Measurements from ENCODE around the gene OLIG3. TPM values are rescaled to one million over a fixed set of nuclear protein-coding genes. Genes with fewer than 3 reads are reported as not detected.
A peak's percentile ranks its signal among the peaks of the same experiment; 100 is the strongest.

The OLIG3 gene
- total and polyA plus RNA-seq, 5 experiments from 2014 or later: not detected

DNA sequence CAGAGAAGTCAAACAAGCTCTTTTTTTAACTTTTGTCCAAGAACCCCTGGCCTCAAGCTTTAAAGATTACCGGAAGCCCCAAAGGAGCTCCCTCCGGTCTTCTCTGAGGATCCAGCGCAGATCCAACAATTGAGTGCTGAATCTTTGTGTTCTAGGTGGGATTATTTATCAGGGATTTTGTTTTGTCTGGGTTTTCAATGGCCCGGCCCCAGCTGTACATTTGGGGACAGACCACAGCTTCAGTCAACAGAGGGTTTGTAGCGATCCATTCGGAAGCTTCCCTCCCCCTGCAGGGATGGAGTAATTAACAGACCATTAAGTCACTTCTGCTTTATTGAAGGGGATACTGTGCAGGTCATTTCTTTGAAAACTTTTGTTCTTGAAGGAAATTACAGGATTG lies 7.8 kb downstream of the OLIG3 start:
- Mint-ChIP-seq H3K4me1 (peaks cover 5 to 29% (median 25%) of the 10 kb centered on the region in 4 donors), H3K36me3 (peaks cover 5 to 9% (median 5%) of the 10 kb centered on the region in 3 donors), H3K27ac (no peak overlapping the region), H3K9me3 (peaks cover 0 to 9% (median 0%) of the 10 kb centered on the region in 9 donors), H3K4me3 (peak overlapping the region in 1 of 10 donors; percentile 4), H3K27me3 (peaks cover 44 to 84% (median 70%) of the 10 kb centered on the region in 5 donors)
- ATAC-seq (no peak), DNase-seq (no peak)
- POLR2A ChIA-PET: no interaction called here

DNA sequence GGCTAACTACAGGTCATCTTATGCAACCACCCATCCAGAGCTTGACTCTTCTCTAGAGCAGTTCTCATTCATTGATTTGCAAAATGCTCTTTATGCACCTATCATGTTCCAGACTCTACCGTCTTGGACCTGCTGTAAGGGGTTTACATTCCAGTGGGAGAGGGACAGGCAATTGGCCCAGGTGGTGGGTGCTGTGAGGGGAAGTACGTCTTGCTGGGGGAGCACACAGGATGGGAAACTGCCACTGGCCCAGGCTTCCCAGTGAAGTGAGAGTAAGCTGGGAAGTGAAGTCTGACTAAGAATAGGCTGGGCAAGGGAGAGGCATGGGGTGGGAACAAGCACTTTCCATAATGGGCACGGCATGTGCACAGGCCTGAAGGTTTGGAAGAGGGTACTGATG lies 13.8 kb downstream of the OLIG3 start:
- DNase-seq (no peak), ATAC-seq (no peak)
- POLR2A ChIA-PET: no interaction called here
- peaks cover 0 to 3% (median 1%) of the 10 kb centered on the region in 3 donors for H3K36me3 Mint-ChIP-seq
- H3K27ac Mint-ChIP-seq: peak overlapping the region in 1 of 10 donors; percentile 19
- H3K9me3 Mint-ChIP-seq: peaks cover 0 to 6% (median 0%) of the 10 kb centered on the region in 9 donors
- no peaks in the 10 kb centered on the region for H3K4me1 Mint-ChIP-seq
- no peak overlapping the region for H3K4me3 Mint-ChIP-seq
- H3K27me3 Mint-ChIP-seq: peaks cover 20 to 46% (median 36%) of the 10 kb centered on the region in 5 donors

DNA sequence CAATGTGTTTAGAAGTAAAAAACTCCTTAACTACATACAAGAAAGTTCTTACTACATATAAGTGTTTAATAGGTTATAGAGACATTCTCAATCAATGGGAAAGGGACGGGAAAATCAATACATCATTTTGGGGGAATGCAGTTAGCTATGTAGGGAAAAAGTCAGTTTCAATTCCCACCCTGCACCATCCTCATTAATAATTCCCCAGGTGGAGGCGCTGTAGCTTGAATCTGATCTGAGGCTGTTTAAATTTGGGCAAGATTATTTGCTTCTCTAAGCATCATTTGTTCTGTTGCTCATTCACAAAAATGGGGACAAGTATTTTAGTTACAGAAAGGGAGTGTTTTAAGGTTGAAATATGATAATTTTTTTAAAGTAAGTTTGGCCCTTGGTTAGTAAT lies 19.1 kb downstream of the OLIG3 start:
- H3K9me3 Mint-ChIP-seq: no peaks in the 10 kb centered on the region
- H3K4me1 Mint-ChIP-seq: peaks cover 0 to 3% (median 0%) of the 10 kb centered on the region in 4 donors
- ATAC-seq (no peak), DNase-seq (no peak)
- no peak overlapping the region for H3K4me3 Mint-ChIP-seq
- POLR2A ChIA-PET: no interaction called here
- H3K36me3 Mint-ChIP-seq: no peaks in the 10 kb centered on the region
- peaks cover 3 to 45% (median 17%) of the 10 kb centered on the region in 5 donors for H3K27me3 Mint-ChIP-seq
- H3K27ac Mint-ChIP-seq: no peak overlapping the region

DNA sequence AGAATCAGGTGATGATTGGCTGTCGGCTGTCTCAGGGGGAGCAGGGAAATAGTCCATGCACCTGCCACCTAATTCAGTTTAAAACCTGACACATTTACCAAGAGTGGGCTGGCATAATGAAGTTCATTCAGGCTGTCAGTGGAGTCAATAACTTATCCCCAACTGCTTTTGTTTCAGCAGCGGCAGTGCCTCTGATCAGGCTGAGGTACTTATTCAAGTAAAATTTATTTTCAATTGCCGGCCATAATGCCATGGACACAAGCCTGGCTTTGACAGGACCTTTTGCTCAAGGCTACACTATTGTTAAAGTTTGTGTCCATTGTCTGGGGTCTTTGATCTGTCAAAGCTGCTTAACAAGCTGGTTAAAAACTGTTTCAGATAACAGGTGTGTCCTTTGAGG lies 20.6 kb downstream of the OLIG3 start:
- Mint-ChIP-seq H3K36me3 (no peaks in the 10 kb centered on the region), H3K4me3 (no peak overlapping the region), H3K4me1 (peaks cover 0 to 3% (median 0%) of the 10 kb centered on the region in 4 donors), H3K27me3 (peaks cover 3 to 42% (median 13%) of the 10 kb centered on the region in 5 donors), H3K27ac (no peak overlapping the region), H3K9me3 (no peaks in the 10 kb centered on the region)
- no peak for DNase-seq
- POLR2A ChIA-PET: no interaction called here
- no peak for ATAC-seq

DNA sequence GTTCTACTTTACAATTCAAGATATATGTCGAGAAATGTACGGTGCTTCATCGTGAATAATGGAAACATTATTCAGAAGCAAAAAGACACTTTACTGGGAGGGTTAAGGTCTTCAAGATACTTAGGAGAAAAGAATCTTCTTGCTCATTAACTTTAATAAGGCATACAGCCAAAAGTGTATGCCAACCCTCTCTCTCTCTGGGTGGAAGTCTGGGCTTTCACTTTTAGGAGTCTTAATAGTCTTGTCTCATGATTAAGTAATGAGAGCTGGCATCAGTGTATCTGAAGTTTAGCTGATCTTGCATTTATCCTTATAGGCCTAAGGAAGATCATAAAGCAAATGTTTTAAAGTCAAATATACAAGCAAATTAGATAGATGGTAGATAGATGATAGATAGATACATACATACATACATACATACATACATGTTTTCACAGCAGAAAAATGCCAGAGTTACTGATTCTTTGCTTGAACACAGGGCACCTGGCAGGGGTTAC lies 21.5 kb downstream of the OLIG3 start:
- Mint-ChIP-seq H3K4me1 (peaks cover 0 to 3% (median 0%) of the 10 kb centered on the region in 4 donors), H3K9me3 (no peaks in the 10 kb centered on the region), H3K27me3 (peaks cover 3 to 40% (median 13%) of the 10 kb centered on the region in 5 donors), H3K27ac (no peak overlapping the region), H3K4me3 (no peak overlapping the region), H3K36me3 (no peaks in the 10 kb centered on the region)
- DNase-seq (no peak), ATAC-seq (no peak)
- POLR2A ChIA-PET: no interaction called here

DNA sequence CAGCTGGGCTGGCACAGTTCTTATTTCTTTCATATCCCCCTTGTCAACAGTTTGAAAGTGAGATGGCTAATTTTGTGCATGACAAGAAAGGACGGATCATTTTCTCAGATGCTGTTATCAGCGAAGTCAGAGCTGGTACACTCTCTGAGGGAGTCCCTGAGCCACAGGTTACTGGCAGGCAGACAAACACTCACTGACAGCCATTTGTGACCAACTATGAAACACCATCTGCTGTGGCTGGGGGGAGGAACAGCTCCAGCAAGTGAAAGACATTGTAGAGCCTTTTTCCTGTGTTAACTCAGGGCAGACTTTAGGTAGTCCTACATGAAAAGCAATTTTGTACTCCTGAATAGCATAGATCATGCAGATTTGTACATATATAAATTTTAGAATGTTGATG lies 22.2 kb downstream of the OLIG3 start:
- no peaks in the 10 kb centered on the region for H3K36me3 Mint-ChIP-seq
- H3K4me3 Mint-ChIP-seq: no peak overlapping the region

DNA sequence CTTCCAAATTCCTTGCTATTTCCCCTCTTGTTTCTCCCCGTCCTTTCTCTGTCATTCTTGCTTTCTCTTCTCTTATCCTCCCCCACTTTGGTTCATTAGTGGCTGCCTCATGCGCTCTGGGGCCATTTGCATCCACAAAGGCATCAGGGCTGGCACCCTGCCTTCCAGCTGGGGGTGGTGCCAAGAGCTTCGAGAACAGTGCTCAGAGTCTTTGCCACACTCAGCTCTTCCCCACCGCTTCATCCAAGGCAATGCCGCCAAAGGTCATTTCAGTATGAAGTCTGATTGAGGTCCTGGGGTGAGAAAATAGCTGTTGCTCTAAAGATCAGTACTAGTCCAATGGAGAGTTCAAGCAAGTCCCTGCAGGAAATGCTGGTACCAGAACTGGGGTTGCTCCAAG lies 22.7 kb downstream of the OLIG3 start:
- ATAC-seq (no peak), DNase-seq (no peak)
- POLR2A ChIA-PET: no interaction called here
- no peak overlapping the region for H3K27ac Mint-ChIP-seq
- H3K9me3 Mint-ChIP-seq: no peaks in the 10 kb centered on the region
- H3K4me3 Mint-ChIP-seq: no peak overlapping the region
- H3K36me3 Mint-ChIP-seq: no peaks in the 10 kb centered on the region
- peaks cover 3 to 37% (median 8%) of the 10 kb centered on the region in 5 donors for H3K27me3 Mint-ChIP-seq
- H3K4me1 Mint-ChIP-seq: peaks cover 0 to 3% (median 0%) of the 10 kb centered on the region in 4 donors

More for the DNA sequence above, 22.2 kb downstream of the OLIG3 start:
- no peaks in the 10 kb centered on the region for H3K9me3 Mint-ChIP-seq
- H3K27me3 Mint-ChIP-seq: peaks cover 3 to 37% (median 11%) of the 10 kb centered on the region in 5 donors
- POLR2A ChIA-PET: no interaction called here
- DNase-seq (no peak), ATAC-seq (no peak)
- H3K27ac Mint-ChIP-seq: no peak overlapping the region
- H3K4me1 Mint-ChIP-seq: peaks cover 0 to 3% (median 0%) of the 10 kb centered on the region in 4 donors

DNA sequence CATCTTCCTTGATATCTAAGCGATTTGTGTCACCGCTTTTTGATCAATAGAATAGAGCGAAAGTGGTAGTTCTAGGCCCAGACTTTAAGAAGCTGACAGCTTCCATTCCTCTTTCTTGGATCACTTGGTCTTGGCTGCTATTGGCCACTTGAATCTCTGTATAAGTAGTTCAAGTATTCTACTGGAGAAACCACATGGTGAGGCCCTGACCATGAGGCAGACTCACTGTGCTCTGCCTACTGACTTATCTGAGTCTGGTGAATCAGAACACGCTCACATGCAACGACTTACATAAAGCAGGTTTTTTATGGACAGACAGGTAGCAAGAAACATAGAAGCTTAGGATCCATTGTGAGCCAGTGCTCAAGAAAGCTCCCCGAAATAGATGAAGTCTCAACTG lies 27.0 kb downstream of the OLIG3 start:
- H3K9me3 Mint-ChIP-seq: no peaks in the 10 kb centered on the region
- H3K4me3 Mint-ChIP-seq: no peak overlapping the region
- DNase-seq: no peak
- H3K27ac Mint-ChIP-seq: no peak overlapping the region
- H3K36me3 Mint-ChIP-seq: no peaks in the 10 kb centered on the region
- POLR2A ChIA-PET: interaction anchor here (0.6 kb wide), 1 partner anchor 351 kb away, joined by 3 read pairs; no protein-coding TSS in a partner anchor
- H3K27me3 Mint-ChIP-seq: peaks cover 1 to 30% (median 9%) of the 10 kb centered on the region in 5 donors
- H3K4me1 Mint-ChIP-seq: peaks cover 0 to 3% (median 0%) of the 10 kb centered on the region in 4 donors
- no peak for ATAC-seq

DNA sequence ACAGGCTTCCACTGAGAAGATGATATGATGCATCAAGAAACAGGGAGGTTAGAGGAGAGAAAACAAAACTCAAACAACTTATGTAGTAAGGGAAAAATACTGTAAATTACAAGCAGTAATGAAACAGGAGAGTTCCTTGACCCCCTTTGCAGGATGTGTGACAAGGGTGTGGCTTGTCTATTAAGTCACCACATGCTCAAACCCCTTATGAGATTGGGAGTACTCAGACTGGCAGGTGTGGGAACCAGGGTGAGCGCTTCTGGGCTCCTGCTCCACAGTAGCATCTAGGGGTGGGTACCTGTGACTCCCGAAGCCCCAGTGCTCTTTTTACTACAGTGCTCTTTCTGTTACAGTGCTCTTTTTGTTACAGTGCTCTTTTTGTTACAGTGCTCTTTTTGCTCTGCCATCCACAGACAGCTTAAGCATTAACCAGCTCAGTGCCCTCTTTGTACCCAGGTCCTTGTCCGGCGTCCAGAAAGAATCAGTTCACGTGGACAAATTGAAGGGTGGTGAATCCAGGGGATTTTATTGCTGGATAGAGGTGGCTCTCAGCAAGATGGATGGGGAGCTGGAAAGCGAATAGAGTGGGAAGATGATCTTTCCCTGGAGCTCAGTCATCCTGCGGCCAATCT lies 28.7 kb downstream of the OLIG3 start:
- H3K4me1 Mint-ChIP-seq: no peaks in the 10 kb centered on the region
- DNase-seq (no peak), ATAC-seq (no peak)
- peak overlapping the region in 1 of 10 donors; percentile 2 for H3K27ac Mint-ChIP-seq
- peaks cover 1 to 20% (median 6%) of the 10 kb centered on the region in 5 donors for H3K27me3 Mint-ChIP-seq
- H3K4me3 Mint-ChIP-seq: no peak overlapping the region
- no peaks in the 10 kb centered on the region for H3K36me3 Mint-ChIP-seq
- POLR2A ChIA-PET: no interaction called here
- H3K9me3 Mint-ChIP-seq: no peaks in the 10 kb centered on the region

DNA sequence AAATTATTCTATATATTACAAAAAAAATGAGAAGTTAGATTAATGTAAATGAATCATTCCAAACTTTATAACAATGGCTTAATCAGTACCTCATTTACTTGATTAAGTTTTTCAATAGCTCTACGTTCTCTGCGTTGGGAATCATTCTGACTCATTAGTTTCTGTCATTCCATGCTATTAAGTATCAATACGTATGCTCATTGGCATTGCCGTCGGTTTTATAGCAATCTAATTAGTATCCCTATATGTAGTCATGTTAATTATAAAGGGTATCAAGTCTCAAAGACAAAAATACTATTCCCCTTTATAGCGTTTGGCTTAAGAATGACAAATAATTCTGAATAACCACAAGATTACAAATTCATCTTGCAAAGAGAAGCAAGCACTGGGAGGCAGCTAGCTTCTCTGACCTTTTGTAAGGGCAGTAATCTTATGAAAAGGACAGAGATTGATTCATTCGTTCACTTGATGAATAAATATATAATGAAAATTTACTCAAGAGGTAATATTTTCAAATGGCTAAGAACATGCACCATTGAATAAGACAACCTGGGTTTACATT lies 41.8 kb downstream of the OLIG3 start:
- Mint-ChIP-seq H3K4me3 (no peak overlapping the region), H3K27me3 (peaks cover 0 to 13% (median 5%) of the 10 kb centered on the region in 5 donors), H3K27ac (no peak overlapping the region), H3K36me3 (peaks cover 0 to 13% (median 8%) of the 10 kb centered on the region in 3 donors), H3K4me1 (no peaks in the 10 kb centered on the region), H3K9me3 (peaks cover 0 to 7% (median 0%) of the 10 kb centered on the region in 9 donors)
- POLR2A ChIA-PET: no interaction called here
- ATAC-seq (no peak), DNase-seq (no peak)

DNA sequence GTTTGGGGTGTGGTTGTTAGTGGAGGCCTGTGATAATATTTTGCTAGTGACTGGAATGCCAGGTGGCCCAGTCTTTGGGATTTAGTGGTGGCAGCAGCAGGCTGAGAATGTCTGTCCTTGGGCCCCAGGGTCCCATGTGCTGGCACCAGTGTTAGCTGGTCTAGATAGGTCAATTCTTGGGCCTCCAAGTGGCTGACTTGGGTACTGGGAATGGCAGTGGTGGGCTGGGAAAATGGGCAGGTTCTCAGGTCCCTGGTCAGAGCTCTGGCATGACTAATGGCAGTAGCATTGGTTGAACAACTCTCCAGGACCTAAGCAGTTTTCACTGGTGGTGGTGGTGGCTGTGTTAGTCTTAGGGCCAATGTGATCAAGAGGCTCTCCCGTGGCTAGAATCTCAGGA lies 50.3 kb downstream of the OLIG3 start:
- POLR2A ChIA-PET: no interaction called here
- H3K27me3 Mint-ChIP-seq: peaks cover 0 to 5% (median 2%) of the 10 kb centered on the region in 5 donors
- H3K27ac Mint-ChIP-seq: no peak overlapping the region
- peaks cover 0 to 5% (median 0%) of the 10 kb centered on the region in 4 donors for H3K4me1 Mint-ChIP-seq
- peaks cover 0 to 8% (median 0%) of the 10 kb centered on the region in 3 donors for H3K36me3 Mint-ChIP-seq
- H3K9me3 Mint-ChIP-seq: peaks cover 0 to 25% (median 9%) of the 10 kb centered on the region in 9 donors
- DNase-seq (no peak), ATAC-seq (no peak)
- H3K4me3 Mint-ChIP-seq: no peak overlapping the region

All from naive thymus-derived CD8-positive, alpha-beta T cell (primary cell).